Hepatocyte (in vitro differentiated cells): ENCODE results near the gene ANKRD31.

ENCODE experiments used
- CTCF ChIP-seq: fragments of 200-600 bp; sonication (generic); IDR thresholded peaks from 2 replicates; pipeline ENCODE4 v1.5.1; 2016; ENCODE audit warnings: antibody characterized with exemption, mild to moderate bottlenecking; ENCODE audit not compliant: poor library complexity
- EZH2phosphoT487 ChIP-seq: fragments of 200-600 bp; sonication (generic); IDR thresholded peaks from one replicate; pipeline ENCODE4 v1.6.1; 2018; ENCODE audit warnings: antibody characterized with exemption, mild to moderate bottlenecking, low read depth, moderate library complexity; ENCODE audit not compliant: unreplicated experiment, severe bottlenecking

- TF ChIP-seq CTCF (no peak), EZH2phosphoT487 (no peak)
These were observed 33.7 kb downstream of the ANKRD31 start for GRCh38 chr5:75202935-75203334.
